ENCODE data around the gene FHL1.

Gene FHL1

DNA sequence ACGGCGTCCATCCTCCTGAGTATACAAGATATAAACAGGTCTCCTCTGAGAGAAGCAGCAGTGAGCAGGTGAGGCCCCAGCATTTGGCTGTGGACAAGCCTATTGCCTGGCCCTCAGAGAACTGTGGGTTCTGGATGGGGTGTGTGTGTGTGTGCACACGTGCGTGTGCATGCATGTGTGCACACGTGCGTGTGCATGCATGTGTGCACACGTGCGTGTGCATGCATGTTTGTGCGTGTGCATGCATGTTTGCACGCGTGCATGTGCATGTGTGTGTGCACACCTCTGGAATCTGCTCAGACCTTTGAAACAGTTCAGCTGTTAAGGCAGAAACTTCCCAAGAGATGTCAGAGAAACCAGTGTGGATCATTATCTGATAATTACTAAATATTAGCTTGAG, 22.2 kb upstream of the FHL1 start:
- H3K4me3 ChIP-seq (replicated peaks; ENCODE audit: low read depth, low read length): no peak overlapping the region
- no peaks in the 10 kb centered on the region for H3K36me3 ChIP-seq (ENCODE audit: control insufficient read depth, insufficient read depth, low read length)
- no peaks in the 10 kb centered on the region for H3K27me3 ChIP-seq (replicated peaks; ENCODE audit: control insufficient read depth, insufficient read depth, low read length)
- TF ChIP-seq, protein P1, sequence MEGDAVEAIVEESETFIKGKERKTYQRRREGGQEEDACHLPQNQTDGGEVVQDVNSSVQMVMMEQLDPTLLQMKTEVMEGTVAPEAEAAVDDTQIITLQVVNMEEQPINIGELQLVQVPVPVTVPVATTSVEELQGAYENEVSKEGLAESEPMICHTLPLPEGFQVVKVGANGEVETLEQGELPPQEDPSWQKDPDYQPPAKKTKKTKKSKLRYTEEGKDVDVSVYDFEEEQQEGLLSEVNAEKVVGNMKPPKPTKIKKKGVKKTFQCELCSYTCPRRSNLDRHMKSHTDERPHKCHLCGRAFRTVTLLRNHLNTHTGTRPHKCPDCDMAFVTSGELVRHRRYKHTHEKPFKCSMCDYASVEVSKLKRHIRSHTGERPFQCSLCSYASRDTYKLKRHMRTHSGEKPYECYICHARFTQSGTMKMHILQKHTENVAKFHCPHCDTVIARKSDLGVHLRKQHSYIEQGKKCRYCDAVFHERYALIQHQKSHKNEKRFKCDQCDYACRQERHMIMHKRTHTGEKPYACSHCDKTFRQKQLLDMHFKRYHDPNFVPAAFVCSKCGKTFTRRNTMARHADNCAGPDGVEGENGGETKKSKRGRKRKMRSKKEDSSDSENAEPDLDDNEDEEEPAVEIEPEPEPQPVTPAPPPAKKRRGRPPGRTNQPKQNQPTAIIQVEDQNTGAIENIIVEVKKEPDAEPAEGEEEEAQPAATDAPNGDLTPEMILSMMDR (IDR thresholded peaks at IDR 0.05; ENCODE audit: insufficient read depth, low read length, poor library complexity, severe bottlenecking): no peak
- no peak for DNase-seq (ENCODE audit: extremely low read depth, insufficient read length)

DNA sequence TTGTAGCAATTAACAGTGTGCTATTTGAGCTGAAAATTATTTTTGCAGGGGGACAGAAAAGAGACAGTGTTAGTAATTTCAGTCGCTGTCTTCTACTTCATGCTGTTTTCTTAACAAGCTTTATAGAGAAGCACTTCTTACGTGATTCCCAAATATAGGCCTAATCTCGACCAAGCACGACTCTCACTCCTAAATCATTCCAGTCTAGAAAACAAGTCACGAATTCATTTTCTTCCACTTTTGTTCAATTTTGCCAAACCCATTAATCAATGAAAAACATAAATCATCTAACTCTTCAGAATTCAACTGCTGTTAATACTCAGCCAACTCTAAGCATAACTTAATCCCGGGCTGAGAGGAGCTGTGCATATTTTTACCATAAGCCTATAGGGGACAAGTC, 21.0 kb upstream of the FHL1 start:
- no peak for DNase-seq (ENCODE audit: extremely low read depth, insufficient read length)
- Histone ChIP-seq H3K27me3 (replicated peaks; ENCODE audit: control insufficient read depth, insufficient read depth, low read length) (no peaks in the 10 kb centered on the region), H3K4me3 (replicated peaks; ENCODE audit: low read depth, low read length) (no peak overlapping the region), H3K36me3 (ENCODE audit: control insufficient read depth, insufficient read depth, low read length) (no peaks in the 10 kb centered on the region)
- TF ChIP-seq, protein P1 (IDR thresholded peaks at IDR 0.05; ENCODE audit: insufficient read depth, low read length, poor library complexity, severe bottlenecking): no peak

DNA sequence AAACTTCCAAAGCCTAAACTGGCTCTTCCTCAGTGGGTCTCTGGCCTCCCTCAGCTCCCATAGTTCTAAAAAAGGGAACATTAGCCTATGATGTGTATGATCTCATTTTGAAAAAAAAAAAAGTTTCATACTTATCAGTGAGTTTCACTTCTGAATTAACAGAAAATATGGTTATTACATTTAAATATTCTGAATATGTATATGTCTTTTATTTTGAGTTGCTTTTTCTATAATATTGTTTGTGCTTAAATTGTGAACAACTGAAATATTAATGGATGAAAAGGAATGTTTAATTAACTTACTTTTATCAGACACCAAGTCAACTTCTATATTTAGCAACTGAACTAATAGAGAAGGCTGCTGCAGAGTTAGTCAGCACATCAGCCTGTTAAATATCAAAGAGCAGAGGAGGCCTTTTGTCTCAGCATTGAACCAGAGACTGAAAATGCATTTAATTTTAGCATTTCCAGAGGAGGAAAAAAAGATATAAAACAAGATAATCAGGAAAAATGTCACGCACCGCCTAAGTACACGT, 20.4 kb upstream of the FHL1 start:
- no peaks in the 10 kb centered on the region for H3K36me3 ChIP-seq (ENCODE audit: control insufficient read depth, insufficient read depth, low read length)
- TF ChIP-seq, protein P1 (IDR thresholded peaks at IDR 0.05; ENCODE audit: insufficient read depth, low read length, poor library complexity, severe bottlenecking): no peak
- H3K27me3 ChIP-seq (replicated peaks; ENCODE audit: control insufficient read depth, insufficient read depth, low read length): no peaks in the 10 kb centered on the region
- DNase-seq (ENCODE audit: extremely low read depth, insufficient read length): no peak
- H3K4me3 ChIP-seq (replicated peaks; ENCODE audit: low read depth, low read length): no peak overlapping the region

DNA sequence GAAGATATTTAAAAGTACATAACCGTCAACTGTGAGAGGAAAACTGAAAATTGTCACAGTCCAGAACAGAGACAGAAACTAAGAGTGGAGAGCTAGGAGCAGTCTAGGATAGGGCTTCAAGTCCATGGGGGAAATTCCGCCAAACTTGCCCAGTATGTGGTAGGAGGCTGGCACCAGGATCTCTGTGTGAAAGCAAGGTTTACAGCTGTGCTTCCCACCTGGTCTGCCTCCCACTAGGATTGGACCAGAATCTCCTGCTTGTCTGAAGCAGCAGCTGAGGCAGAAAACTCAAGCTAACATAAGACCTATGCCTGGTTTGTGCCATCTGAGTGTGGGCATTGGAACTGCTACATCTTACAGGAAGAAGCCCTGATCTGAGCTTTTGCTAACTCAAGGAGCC, 18.6 kb upstream of the FHL1 start:
- TF ChIP-seq, protein P1 (IDR thresholded peaks at IDR 0.05; ENCODE audit: insufficient read depth, low read length, poor library complexity, severe bottlenecking): no peak
- H3K36me3 ChIP-seq (ENCODE audit: control insufficient read depth, insufficient read depth, low read length): no peaks in the 10 kb centered on the region
- H3K4me3 ChIP-seq (replicated peaks; ENCODE audit: low read depth, low read length): no peak overlapping the region
- no peaks in the 10 kb centered on the region for H3K27me3 ChIP-seq (replicated peaks; ENCODE audit: control insufficient read depth, insufficient read depth, low read length)
- DNase-seq (ENCODE audit: extremely low read depth, insufficient read length): no peak

DNA sequence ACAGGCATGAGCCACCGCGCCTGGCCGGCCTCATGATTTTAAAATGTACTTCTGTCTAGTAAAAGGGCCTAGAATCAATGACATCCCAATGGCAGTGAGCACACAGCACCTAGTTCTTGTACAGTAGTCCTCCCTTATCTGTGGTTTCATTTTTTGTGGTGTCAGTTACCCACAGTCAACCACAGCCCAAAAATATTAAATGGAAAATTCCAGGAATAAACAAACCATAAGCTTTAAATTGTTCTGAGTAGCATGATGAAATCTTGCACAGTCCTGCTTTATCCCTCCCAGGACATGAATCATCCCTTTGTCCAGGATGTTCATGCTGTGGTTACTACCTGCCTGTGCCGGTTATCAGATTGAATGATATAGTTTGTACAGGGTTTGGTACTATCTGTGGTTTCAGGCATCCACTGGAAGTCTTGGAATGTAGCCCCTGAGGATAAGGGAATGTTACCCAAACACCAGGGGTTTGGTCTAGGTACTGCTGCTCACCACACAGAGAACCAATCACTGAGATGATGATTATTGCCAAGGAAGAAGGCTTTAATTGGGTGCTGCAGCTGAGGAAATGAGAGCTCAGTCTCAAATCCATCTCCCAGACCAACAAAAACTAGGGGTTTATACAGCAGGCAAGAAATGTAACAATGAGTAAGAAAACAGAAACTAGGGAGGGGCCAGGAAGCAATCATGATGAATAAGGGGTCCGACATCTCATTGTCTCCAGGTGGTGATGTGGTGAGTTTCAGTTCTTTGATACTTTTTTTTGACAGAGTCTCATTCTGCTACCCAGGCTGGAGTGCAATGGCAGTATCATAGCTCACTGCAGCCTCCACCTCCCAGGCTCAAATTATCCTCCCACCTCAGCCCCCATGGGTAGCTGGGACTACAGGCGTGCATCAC, 16.2 kb upstream of the FHL1 start:
- Histone ChIP-seq H3K36me3 (ENCODE audit: control insufficient read depth, insufficient read depth, low read length) (no peaks in the 10 kb centered on the region), H3K4me3 (replicated peaks; ENCODE audit: low read depth, low read length) (no peak overlapping the region), H3K27me3 (replicated peaks; ENCODE audit: control insufficient read depth, insufficient read depth, low read length) (no peaks in the 10 kb centered on the region)
- DNase-seq (ENCODE audit: extremely low read depth, insufficient read length): no peak
- TF ChIP-seq, protein P1 (IDR thresholded peaks at IDR 0.05; ENCODE audit: insufficient read depth, low read length, poor library complexity, severe bottlenecking): no peak

All from GM06990 (cell line).